Coronary artery (tissue), 2 donors: ENCODE measurements around the gene CLDN9.

Source experiments
- DNase-seq: peaks from one replicate; pipeline ENCODE4 v3.0.0-alpha.2; 2017; ENCODE audit warnings: low spot score
- H3K27ac ChIP-seq, 2 donors: fragments of 200-600 bp; sonication (generic); one replicate each; pipeline ENCODE4 v1.5.1; 2016 to 2019
- H3K4me3 ChIP-seq: fragments of 200-600 bp; sonication (generic); 2 replicates; pipeline ENCODE4 v1.5.1; 2016; ENCODE audit warnings: mild to moderate bottlenecking, moderate library complexity
- CTCF ChIP-seq: fragments of 200-600 bp; sonication (generic); IDR thresholded peaks from one replicate; pipeline ENCODE4 v1.5.1; 2019; ENCODE audit warnings: antibody characterized with exemption

CLDN9 gene

DNA sequence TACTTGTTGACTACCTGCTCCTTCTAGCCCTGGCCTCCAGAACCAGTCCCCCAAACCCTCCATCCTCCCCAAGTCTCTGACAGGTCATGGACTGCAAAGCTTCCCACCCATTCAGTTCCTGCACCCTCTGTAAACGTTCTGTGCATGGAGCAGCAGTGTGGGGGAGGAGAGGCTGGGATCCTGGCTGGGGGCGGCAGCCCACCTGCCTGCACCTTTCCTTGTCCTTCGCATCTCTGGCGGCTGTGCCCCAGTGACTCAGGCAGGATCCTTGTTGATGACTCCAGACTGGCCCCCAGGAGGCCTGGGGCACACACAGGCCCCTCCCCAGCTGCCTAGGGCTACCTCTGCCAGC is 30.8 kb upstream of the CLDN9 start:
- no peak for DNase-seq
- no peak overlapping the region for H3K4me3 ChIP-seq
- TF ChIP-seq CTCF: no peak
- no peak overlapping the region for H3K27ac ChIP-seq

- DNase-seq: no peak
- no peak overlapping the region for H3K4me3 ChIP-seq
- no peak for TF ChIP-seq CTCF
- no peak overlapping the region for H3K27ac ChIP-seq
Observed at GRCh38 chr16:2982402-2982801, 30.3 kb upstream of the CLDN9 start.

DNA sequence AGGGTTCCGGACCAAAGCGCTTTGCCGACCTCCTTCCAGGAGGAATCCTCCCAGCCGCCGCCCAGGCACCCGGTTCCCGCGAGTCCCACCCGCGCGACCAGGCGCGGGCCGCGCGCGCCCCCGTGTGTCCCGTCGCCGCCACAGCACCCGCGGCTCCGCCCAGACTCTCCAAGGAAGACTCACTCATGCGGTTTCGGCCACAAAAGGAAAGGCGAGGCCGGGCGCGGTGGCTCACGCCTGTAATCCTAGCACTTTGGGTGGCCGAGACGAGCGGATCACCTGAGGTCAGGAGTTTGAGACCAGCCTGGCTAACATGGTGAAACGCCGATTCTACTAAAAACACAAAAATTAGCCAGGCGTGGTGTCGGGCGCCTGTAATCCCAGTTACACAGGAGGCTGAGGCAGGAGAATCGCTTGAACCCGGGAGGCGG is 29.0 kb upstream of the CLDN9 start:
- Histone ChIP-seq H3K4me3 (peak overlapping the region; percentile 36), H3K27ac (no peak overlapping the region)
- TF ChIP-seq CTCF: peak; percentile 99
- peak; percentile 84 for DNase-seq

GRCh38 chr16:2985462-2985861 is 27.3 kb upstream of the CLDN9 start:
- no peak for DNase-seq
- peak overlapping the region; percentile 0 to 68 for H3K27ac ChIP-seq
- TF ChIP-seq CTCF: no peak
- no peak overlapping the region for H3K4me3 ChIP-seq

DNA sequence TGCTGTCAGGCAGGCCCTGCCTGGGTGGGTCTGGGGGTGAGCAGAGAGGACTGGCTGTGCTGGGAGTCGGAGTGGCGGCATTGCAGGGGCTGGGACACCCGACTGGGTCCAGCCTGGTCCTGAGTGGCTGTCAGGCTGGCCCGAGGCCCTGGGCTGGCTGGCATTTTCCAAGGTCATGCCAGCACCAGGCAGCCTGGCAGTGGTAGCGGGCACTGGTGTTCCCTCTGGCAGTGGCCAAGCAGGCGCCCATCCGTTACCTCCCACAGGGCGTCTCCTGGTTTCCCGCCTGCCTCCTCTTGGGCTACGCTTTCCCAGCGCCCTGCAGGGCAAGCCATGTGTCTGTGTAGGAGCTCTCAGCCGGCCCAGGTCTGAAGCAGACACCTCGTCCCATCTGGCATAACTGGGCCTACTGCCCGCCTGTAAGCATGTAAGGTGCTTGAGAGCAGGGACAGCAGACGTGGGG is 26.8 kb upstream of the CLDN9 start:
- DNase-seq: no peak
- H3K27ac ChIP-seq: peak overlapping the region; percentile 0 to 68

DNA sequence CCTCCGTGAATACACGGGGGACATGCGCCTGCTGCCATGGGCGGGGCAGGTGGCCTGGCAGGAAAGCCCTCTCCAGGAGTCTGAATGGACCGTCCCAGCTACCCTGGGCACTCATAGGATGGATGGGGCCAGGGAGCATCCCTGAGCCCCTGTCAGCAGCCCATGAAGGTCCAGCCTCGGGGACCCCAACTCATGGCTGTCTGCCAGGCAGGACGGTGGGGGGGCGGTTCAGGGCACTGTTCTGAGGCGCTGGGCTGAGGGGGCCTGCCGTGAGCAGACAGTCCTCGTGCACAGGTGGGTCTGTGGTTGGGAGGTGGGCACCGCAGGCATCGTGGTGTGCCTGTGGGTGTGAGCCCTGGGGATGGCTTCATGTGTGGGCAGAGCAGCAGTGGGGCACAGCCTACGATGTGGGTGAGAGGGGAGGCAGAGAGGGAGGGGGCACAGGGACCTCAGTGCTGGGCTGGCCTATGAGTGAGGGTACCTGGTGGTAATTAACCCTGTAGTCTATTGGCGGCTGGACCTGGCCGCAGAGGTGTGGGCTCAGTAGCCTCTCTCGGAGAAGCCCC is 26.0 kb upstream of the CLDN9 start:
- Histone ChIP-seq H3K27ac (no peak overlapping the region), H3K4me3 (no peak overlapping the region)
- no peak for DNase-seq
- no peak for TF ChIP-seq CTCF

More for the DNA sequence above, 26.8 kb upstream of the CLDN9 start:
- TF ChIP-seq CTCF: no peak
- no peak overlapping the region for H3K4me3 ChIP-seq

DNA sequence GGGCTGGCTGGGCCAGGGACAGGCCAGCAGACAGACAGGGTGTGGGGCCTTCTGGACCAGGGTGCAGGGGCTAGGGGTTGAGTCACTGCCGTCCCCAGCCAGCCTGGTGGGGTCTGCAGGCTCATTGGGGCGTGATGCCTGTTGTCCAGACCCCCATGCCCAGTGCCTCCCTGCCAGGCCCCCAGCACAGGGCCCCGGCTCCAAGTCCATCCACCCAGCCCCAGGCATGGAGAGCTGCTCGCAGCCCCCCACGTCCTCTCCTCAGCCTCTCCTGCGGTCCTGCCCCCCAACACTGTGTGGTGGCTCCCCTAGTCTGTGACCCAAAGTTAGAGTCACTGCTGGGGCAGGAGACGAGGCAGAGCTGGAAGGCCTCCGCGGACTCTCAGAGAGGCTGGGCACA is 25.4 kb upstream of the CLDN9 start:
- no peak for TF ChIP-seq CTCF
- Histone ChIP-seq H3K4me3 (no peak overlapping the region), H3K27ac (no peak overlapping the region)
- DNase-seq: no peak
